Peyer's patch (tissue), 4 donors: ENCODE results near the gene ARL5C.

Experiments
- POLR2A ChIP-seq, 2 donors: fragments of 450-650 bp; IDR thresholded peaks; one replicate each; pipeline ENCODE4 v1.5.1; 2017; ENCODE audit warnings: antibody characterized with exemption in 2 of 2, mild to moderate bottlenecking in 2 of 2, moderate library complexity in 2 of 2
- TF ChIP-seq, protein P1 (sequence below), 6 experiments: fragments of 450-650 bp in 4 of 6; fragments of 200-600 bp in 2 of 6; sonication (generic) in 1 of 6; IDR thresholded peaks; one replicate each; pipeline ENCODE4 v1.5.1; 2017 to 2019; ENCODE audit warnings: antibody characterized with exemption in 6 of 6, mild to moderate bottlenecking in 3 of 6, moderate library complexity in 1 of 6

DNA sequence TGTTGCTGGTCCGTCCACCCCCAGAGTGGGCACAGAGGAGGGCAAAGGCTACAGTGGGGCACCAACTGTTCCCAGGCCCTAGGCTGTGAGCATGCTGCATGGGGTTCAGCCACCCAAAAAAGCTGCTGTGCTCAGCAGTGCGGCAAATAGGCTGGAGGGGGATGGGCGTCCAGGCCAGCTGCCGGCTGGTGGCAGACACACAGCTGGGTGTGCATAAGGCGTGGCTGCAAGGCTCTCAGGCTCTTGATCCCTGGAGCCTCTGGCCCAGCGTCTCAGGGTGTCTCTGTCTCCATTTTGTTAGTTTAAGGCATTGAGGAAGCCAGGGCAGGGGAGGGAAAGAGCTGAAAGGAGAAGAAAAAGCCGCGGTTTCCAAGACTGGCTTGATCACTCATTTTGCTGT is 42.9 kb upstream of the ARL5C start:
- TF ChIP-seq, protein P1, sequence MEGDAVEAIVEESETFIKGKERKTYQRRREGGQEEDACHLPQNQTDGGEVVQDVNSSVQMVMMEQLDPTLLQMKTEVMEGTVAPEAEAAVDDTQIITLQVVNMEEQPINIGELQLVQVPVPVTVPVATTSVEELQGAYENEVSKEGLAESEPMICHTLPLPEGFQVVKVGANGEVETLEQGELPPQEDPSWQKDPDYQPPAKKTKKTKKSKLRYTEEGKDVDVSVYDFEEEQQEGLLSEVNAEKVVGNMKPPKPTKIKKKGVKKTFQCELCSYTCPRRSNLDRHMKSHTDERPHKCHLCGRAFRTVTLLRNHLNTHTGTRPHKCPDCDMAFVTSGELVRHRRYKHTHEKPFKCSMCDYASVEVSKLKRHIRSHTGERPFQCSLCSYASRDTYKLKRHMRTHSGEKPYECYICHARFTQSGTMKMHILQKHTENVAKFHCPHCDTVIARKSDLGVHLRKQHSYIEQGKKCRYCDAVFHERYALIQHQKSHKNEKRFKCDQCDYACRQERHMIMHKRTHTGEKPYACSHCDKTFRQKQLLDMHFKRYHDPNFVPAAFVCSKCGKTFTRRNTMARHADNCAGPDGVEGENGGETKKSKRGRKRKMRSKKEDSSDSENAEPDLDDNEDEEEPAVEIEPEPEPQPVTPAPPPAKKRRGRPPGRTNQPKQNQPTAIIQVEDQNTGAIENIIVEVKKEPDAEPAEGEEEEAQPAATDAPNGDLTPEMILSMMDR (IDR thresholded peaks at IDR 0.05) = no peak
- no peak for TF ChIP-seq POLR2A (IDR thresholded peaks at IDR 0.05)
